IMR-90 (cell line): Measurements from ENCODE around the gene PPP1R13B. TPM values are rescaled to one million over a fixed set of nuclear protein-coding genes. Genes with fewer than 3 reads are reported as not detected.

ENCODE experiments used
- ATAC-seq: fragments of 200-7000 bp; cut with Tn5 transposase; 2 replicates; pipeline ENCODE4 v1.9.1; 2020; ENCODE audit warnings: low read depth, mild to moderate bottlenecking, moderate library complexity
- BruUV-seq: library from RNA; stranded (reverse); fragments of 400-500 nt; replicated peaks from 2 replicates; lab custom pipeline; 2021; lab: Mats Ljungman, UMichigan
- CTCF ChIA-PET: fragments of 300-600 bp; formaldehyde crosslinking; extraction: SDS; loops from one replicate; lab custom pipeline; 2021; ENCODE audit warnings: antibody characterized with exemption; lab: Yijun Ruan, JAX
- POLR2A ChIA-PET: fragments of 300-600 bp; sonication (Branson Sonifier 250); formaldehyde crosslinking; loops from one replicate; lab custom pipeline; 2022; ENCODE audit warnings: antibody characterized with exemption; ENCODE audit not compliant: unreplicated experiment; lab: Charles Lee
- DNase-seq: peaks from one replicate; pipeline ENCODE4 v3.0.0; 2013
- H2AFZ ChIP-seq: replicated peaks from 2 replicates; pipeline ENCODE3; 2013; ENCODE audit warnings: low read length, mild to moderate bottlenecking; ENCODE audit not compliant: poor library complexity
- H2AK5ac ChIP-seq: 2 replicates; pipeline ENCODE4 v1.6.1; 2013; ENCODE audit warnings: low read depth, low read length, inconsistent platforms
- H2AK9ac ChIP-seq: replicated peaks from 2 replicates; pipeline ENCODE3; 2013; ENCODE audit warnings: mild to moderate bottlenecking, low read depth, low read length, moderate library complexity; ENCODE audit not compliant: poor library complexity
- H2BK120ac ChIP-seq: 2 replicates; pipeline ENCODE4 v1.6.1; 2013; ENCODE audit warnings: low read depth, low read length, inconsistent platforms
- H2BK15ac ChIP-seq: 3 replicates; pipeline ENCODE4 v1.6.1; 2013; ENCODE audit warnings: low read depth, low read length, inconsistent platforms
- H2BK20ac ChIP-seq: 2 replicates; pipeline ENCODE4 v1.6.1; 2013; ENCODE audit warnings: low read depth, mild to moderate bottlenecking, inconsistent platforms, low read length, moderate library complexity
- H2BK5ac ChIP-seq: 2 replicates; pipeline ENCODE4 v1.6.1; 2013; ENCODE audit warnings: mild to moderate bottlenecking, low read depth, low read length, inconsistent platforms; ENCODE audit not compliant: poor library complexity, severe bottlenecking
- H3K14ac ChIP-seq: replicated peaks from 2 replicates; pipeline ENCODE4 v1.6.1; 2013; ENCODE audit warnings: low read depth, low read length, inconsistent platforms
- H3K18ac ChIP-seq: 2 replicates; pipeline ENCODE4 v1.6.1; 2013; ENCODE audit warnings: low read depth, low read length, control low read depth
- H3K23ac ChIP-seq: 2 replicates; pipeline ENCODE4 v1.6.1; 2013; ENCODE audit warnings: low read depth, low read length, inconsistent platforms
- H3K27ac ChIP-seq: 2 replicates; pipeline ENCODE4 v1.5.1; 2013; ENCODE audit warnings: mild to moderate bottlenecking, control low read depth, low read length; ENCODE audit not compliant: insufficient read depth
- H3K27me3 ChIP-seq: 2 replicates; pipeline ENCODE4 v1.6.1; 2013; ENCODE audit warnings: low read length; ENCODE audit not compliant: control insufficient read depth, insufficient read depth
- H3K36me3 ChIP-seq: 2 replicates; pipeline ENCODE4 v1.6.1; 2013; ENCODE audit warnings: low read length, mixed read lengths; ENCODE audit not compliant: control insufficient read depth, insufficient read depth
- H3K4ac ChIP-seq: 2 replicates; pipeline ENCODE4 v1.6.1; 2013; ENCODE audit warnings: low read depth, low read length, inconsistent platforms
- H3K4me1 ChIP-seq: 2 replicates; pipeline ENCODE4 v1.6.1; 2013; ENCODE audit warnings: low read length, mixed read lengths; ENCODE audit not compliant: control insufficient read depth, insufficient read depth
- H3K4me2 ChIP-seq: 2 replicates; pipeline ENCODE4 v1.6.1; 2013; ENCODE audit warnings: low read depth, mild to moderate bottlenecking, control low read depth, low read length, moderate library complexity
- H3K4me3 ChIP-seq: 2 replicates; pipeline ENCODE4 v1.5.1; 2013; ENCODE audit warnings: low read depth, mild to moderate bottlenecking, control low read depth, low read length, moderate library complexity; ENCODE audit not compliant: insufficient read depth
- H3K56ac ChIP-seq: 2 replicates; pipeline ENCODE4 v1.6.1; 2013; ENCODE audit warnings: low read length, inconsistent platforms; ENCODE audit not compliant: insufficient read depth; ENCODE audit errors: extremely low read depth
- H3K79me1 ChIP-seq, 2 experiments: 2 replicates each; pipeline ENCODE4 v1.6.1; 2013; ENCODE audit warnings: low read length in 2 of 2, inconsistent platforms in 1 of 2, low read depth in 1 of 2
- H3K9ac ChIP-seq: 2 replicates; pipeline ENCODE4 v1.6.1; 2013; ENCODE audit warnings: low read depth, low read length, control low read depth
- H3K9me1 ChIP-seq: 2 replicates; pipeline ENCODE4 v1.6.1; 2013; ENCODE audit warnings: low read length, inconsistent platforms; ENCODE audit not compliant: insufficient read depth
- H3K9me3 ChIP-seq: 2 replicates; pipeline ENCODE4 v1.6.1; 2013; ENCODE audit warnings: low read length; ENCODE audit not compliant: control insufficient read depth, insufficient read depth
- H4K20me1 ChIP-seq: 2 replicates; pipeline ENCODE4 v1.6.1; 2013; ENCODE audit warnings: low read length, inconsistent platforms; ENCODE audit not compliant: insufficient read depth
- H4K5ac ChIP-seq: 2 replicates; pipeline ENCODE4 v1.6.1; 2013; ENCODE audit warnings: mild to moderate bottlenecking, low read depth, low read length, control low read depth
- H4K8ac ChIP-seq, 2 experiments: 2 replicates each; pipeline ENCODE4 v1.6.1; 2013; ENCODE audit warnings: low read depth in 2 of 2, low read length in 2 of 2, control low read depth in 1 of 2, inconsistent platforms in 1 of 2
- H4K91ac ChIP-seq: 2 replicates; pipeline ENCODE4 v1.6.1; 2013; ENCODE audit warnings: low read depth, low read length, inconsistent platforms; ENCODE audit not compliant: insufficient read depth
- BHLHE40 ChIP-seq: fragments of 150-350 bp; IDR thresholded peaks from 2 replicates; pipeline ENCODE4 v1.6.1; 2016; ENCODE audit warnings: mild to moderate bottlenecking, low read depth, low read length
- CEBPB ChIP-seq: IDR thresholded peaks from 2 replicates; pipeline ENCODE4 v1.6.1; 2012; ENCODE audit warnings: low read depth, low read length, improper control_type of control experiment
- ELK1 ChIP-seq: fragments of 150-350 bp; IDR thresholded peaks from 2 replicates; pipeline ENCODE4 v1.6.1; 2016; ENCODE audit warnings: low read depth, mild to moderate bottlenecking, low read length, moderate library complexity, borderline replicate concordance
- FOS ChIP-seq: fragments of 150-350 bp; IDR thresholded peaks from 2 replicates; pipeline ENCODE4 v1.6.1; 2016; ENCODE audit warnings: low read depth, low read length
- MAFK ChIP-seq: IDR thresholded peaks from 2 replicates; pipeline ENCODE4 v1.6.1; 2012; ENCODE audit warnings: low read depth, low read length, improper control_type of control experiment
- MAZ ChIP-seq: IDR thresholded peaks from 2 replicates; pipeline ENCODE4 v1.6.1; 2012; ENCODE audit warnings: low read depth, mild to moderate bottlenecking, low read length, improper control_type of control experiment, moderate library complexity, borderline replicate concordance
- MXI1 ChIP-seq: IDR thresholded peaks from 2 replicates; pipeline ENCODE4 v1.6.1; 2012; ENCODE audit warnings: low read depth, mild to moderate bottlenecking, low read length, moderate library complexity, borderline replicate concordance
- NFE2L2 ChIP-seq: fragments of 150-350 bp; IDR thresholded peaks from 2 replicates; pipeline ENCODE4 v1.6.1; 2016; ENCODE audit warnings: low read depth, mild to moderate bottlenecking, low read length
- POLR2A ChIP-seq: IDR thresholded peaks from 2 replicates; pipeline ENCODE4 v1.6.1; 2012; ENCODE audit warnings: mild to moderate bottlenecking, low read depth, low read length
- RAD21 ChIP-seq: IDR thresholded peaks from 2 replicates; pipeline ENCODE4 v1.6.1; 2012; ENCODE audit warnings: low read length, improper control_type of control experiment
- RCOR1 ChIP-seq: IDR thresholded peaks from 2 replicates; pipeline ENCODE4 v1.6.1; 2012; ENCODE audit warnings: mild to moderate bottlenecking, low read length, improper control_type of control experiment; ENCODE audit not compliant: insufficient replicate concordance
- RFX5 ChIP-seq: IDR thresholded peaks from 2 replicates; pipeline ENCODE4 v1.8.0; 2012; ENCODE audit warnings: low read depth, mild to moderate bottlenecking, low read length, moderate library complexity
- SMC3 ChIP-seq: fragments of 150-350 bp; IDR thresholded peaks from 2 replicates; pipeline ENCODE4 v1.6.1; 2016; ENCODE audit warnings: low read depth, mild to moderate bottlenecking, antibody characterized with exemption, low read length, moderate library complexity
- USF2 ChIP-seq: fragments of 150-350 bp; IDR thresholded peaks from 2 replicates; pipeline ENCODE4 v1.6.1; 2017; ENCODE audit warnings: mild to moderate bottlenecking, antibody characterized with exemption, low read length, low read depth
- WGBS, 2 experiments: methylation state at CpG; one replicate each; pipeline versions ENCODE4 v1.1.5 to v1.1.7; 2013; ENCODE audit warnings: missing lambda C conversion rate in 2 of 2; ENCODE audit not compliant: insufficient read length in 1 of 2; ENCODE audit errors: extremely low coverage in 2 of 2; 5-methylcytosine and 5-hydroxymethylcytosine counted together
- dilution Hi-C: fragments of 300-500 bp; cut with HindIII; formaldehyde crosslinking; loops from one replicate; pipeline ENCODE4 v1.14.3; 2018; ENCODE audit warnings: low sequenced_read_pairs; ENCODE audit not compliant: unreplicated experiment
- in situ Hi-C: fragments of 300-500 bp; cut with MboI; formaldehyde crosslinking; loops from 3 replicates; pipeline ENCODE4 v1.14.3; 2019; ENCODE audit warnings: low sequenced_read_pairs, inconsistent platforms, mixed read lengths
- intact Hi-C: fragments of 100-400 bp; cut with micrococcal nuclease; formaldehyde crosslinking; loops from 2 replicates; pipeline ENCODE4 v1.10.0; 2022
- polyA plus RNA-seq, 3 experiments: library from polyadenylated mRNA; depleted of rRNA; stranded (reverse); fragments of >200 nt; gene quantifications; 2 replicates each; pipeline ENCODE4 v1.2.3, GENCODE V29; 2012; ENCODE audit warnings: low replicate concordance in 1 of 3
- total RNA-seq: library from RNA; depleted of rRNA; stranded (reverse); fragments of >200 nt; gene quantifications from 2 replicates; pipeline ENCODE4 v1.2.3, GENCODE V29; 2012

Gene PPP1R13B
- total and polyA plus RNA-seq, 2 of the 4 experiments (the other 2 are of a cell fraction) = 1.6 to 2.8 TPM

GRCh38 chr14:103710771-103711377 lies 136.5 kb downstream of the PPP1R13B start (continued):
- no peak for TF ChIP-seq RCOR1
- TF ChIP-seq POLR2A = no peak
- no peak for TF ChIP-seq FOS
- no peak for TF ChIP-seq NFE2L2

- POLR2A ChIA-PET = interaction anchor here (0.6 kb wide), 1 partner anchor 191 kb away, joined by 3 read pairs; no protein-coding TSS in a partner anchor
- Histone ChIP-seq H2BK5ac (no peak overlapping the region), H3K4me2 (no peak overlapping the region), H2BK120ac (no peak overlapping the region), H4K8ac (no peak overlapping the region), H3K9ac (no peak overlapping the region), H3K23ac (no peak overlapping the region), H3K79me1 (peaks cover 14 to 68% of the 10 kb centered on the region in 2 experiments; a peak in 3 of 4 replicates), H3K4me1 (no peaks in the 10 kb centered on the region), H2BK15ac (no peak overlapping the region), H3K9me1 (peaks cover 4% of the 10 kb centered on the region; the same call in 1 of the 2 replicates), H4K91ac (no peak overlapping the region), H2AK5ac (no peak overlapping the region), H2BK20ac (no peak overlapping the region), H3K27me3 (no peaks in the 10 kb centered on the region), H3K4ac (no peak overlapping the region), H3K27ac (no peak overlapping the region), H2AFZ (no peak overlapping the region), H4K5ac (no peak overlapping the region), H3K4me3 (no peak overlapping the region), H3K36me3 (peaks cover 31% of the 10 kb centered on the region), H4K20me1 (peaks cover 15% of the 10 kb centered on the region), H2AK9ac (no peak overlapping the region), H3K9me3 (no peaks in the 10 kb centered on the region), H3K18ac (no peak overlapping the region), H3K56ac (no peak overlapping the region), H3K14ac (no peak overlapping the region)
- intact Hi-C loops (no loop called here), dilution Hi-C loops (no loop called here), in situ Hi-C loops (no loop called here)
- 96% methylated on average over 5 of the region's 15 CpGs; no CpG with 5 or more reads in 1 of the 2 experiments for WGBS, 2 experiments
- BruUV-seq = no TSS peak
- no peak for DNase-seq
- ATAC-seq = no peak
- CTCF ChIA-PET = no interaction called here
- no peak for TF ChIP-seq BHLHE40
- TF ChIP-seq RFX5 = no peak
- TF ChIP-seq ELK1 = no peak
- no peak for TF ChIP-seq NFE2L2
- TF ChIP-seq MAFK = no peak
- TF ChIP-seq SMC3 = no peak
- TF ChIP-seq CEBPB = no peak
- no peak for TF ChIP-seq POLR2A
- no peak for TF ChIP-seq FOS
- no peak for TF ChIP-seq RAD21
- no peak for TF ChIP-seq USF2
- TF ChIP-seq MXI1 = no peak
- TF ChIP-seq MAZ = no peak
- TF ChIP-seq RCOR1 = no peak
Observed at GRCh38 chr14:103709814-103710213, 137.6 kb downstream of the PPP1R13B start.
